Hematopoietic multipotent progenitor cell treated with erythropoietin and hydrocortisone succinate and interleukin-3 and kit ligand, for 17 days (in vitro differentiated cells): ENCODE measurements around the gene DAAM1.

Experiments
- DNase-seq: peaks from one replicate; pipeline ENCODE4 v3.0.0-alpha.2; 2015; ENCODE audit warnings: low spot score

DAAM1 gene

DNA sequence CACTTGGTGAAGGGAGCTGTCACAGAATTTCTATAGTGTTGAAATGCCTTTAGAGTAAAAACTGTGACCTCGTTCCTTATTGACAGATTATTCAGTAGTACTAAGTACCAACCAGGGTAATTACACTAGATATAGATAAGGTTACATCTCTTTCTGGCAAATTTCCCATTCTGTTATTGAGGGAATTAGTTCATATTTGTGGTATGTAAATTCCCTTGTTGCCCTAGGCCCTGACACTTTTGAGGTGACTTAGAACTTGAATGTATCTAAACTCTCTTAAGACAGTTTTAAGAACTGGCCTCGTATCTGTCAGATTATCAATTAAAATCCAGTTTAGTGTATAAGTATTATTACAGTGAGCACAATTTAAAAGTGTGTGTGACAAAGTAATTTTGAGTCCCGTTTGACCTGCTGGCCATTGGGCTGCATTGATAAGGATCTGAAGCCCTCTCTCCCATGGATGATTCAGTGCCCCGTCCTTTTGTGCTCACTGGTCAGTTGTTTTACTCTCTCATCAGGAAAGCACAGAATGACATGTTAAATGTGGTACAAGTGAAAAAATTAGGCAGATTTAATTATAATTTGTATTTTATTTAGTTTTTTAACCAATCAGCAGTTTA, 153.5 kb downstream of the DAAM1 start:
- no peak for DNase-seq

DNA sequence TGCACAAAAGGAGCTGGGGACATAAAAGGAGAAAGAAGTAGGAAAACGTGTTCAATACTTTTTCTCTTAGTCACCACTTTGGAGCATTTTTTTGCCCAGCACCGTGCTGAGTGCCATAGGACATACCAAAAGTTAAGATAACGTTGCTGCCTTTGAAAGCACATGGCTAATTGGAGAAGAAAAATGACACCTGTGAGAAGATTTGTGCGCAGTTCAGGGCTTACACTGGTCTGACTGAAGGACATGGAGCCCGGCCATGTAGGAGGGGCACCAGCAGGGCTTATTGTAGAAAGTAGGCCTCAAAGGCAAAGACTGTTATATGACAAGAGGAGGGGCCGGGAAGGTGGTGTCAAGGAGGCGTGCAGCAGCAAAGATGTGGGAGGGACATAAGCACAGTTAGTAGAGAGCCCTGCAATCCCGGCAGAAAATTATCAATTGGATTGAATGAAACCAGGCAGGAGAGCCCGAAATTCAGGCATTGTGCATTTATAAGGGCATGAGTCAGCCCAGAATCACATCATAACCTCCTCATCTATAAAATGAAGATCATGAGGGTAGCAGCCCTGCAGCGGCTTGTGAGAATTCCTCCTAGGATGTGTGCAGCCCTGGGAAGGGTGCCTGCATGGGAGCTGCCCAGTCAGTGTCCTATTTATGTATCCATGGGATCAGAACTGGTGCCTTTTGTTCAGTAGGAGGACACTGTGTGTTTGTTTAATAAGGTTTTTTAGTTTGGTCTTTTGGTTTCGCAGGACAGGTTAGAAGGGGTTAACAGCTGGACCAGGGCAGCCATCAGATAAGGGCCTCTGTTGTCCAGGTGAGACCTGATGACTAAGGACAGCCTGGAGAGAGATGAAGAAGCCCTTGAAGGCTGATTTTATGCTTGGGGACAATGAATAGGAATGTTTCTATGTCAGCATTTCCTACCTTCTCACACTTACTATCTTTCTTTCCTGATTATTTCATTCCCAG, 154.3 kb downstream of the DAAM1 start:
- DNase-seq: no peak

DNA sequence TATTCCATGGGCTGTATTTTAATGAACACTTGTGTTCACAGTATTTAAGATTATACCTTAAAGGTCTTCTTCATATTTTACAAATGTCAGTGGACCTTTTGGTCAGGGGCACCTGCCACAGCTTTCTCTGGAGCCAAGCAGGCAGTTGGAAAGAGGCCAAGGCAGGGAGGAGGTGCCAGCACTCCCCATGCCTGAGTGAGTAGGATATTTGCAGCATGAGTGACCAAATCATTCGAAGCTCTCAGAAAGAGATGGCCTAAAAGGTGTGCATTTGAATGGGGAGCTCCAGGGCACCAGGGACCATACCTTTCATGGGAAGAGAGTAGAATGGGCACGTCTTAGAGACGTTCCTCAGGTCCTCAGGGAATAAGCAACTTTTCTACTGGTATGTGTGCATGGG, 155.1 kb downstream of the DAAM1 start:
- no peak for DNase-seq

DNA sequence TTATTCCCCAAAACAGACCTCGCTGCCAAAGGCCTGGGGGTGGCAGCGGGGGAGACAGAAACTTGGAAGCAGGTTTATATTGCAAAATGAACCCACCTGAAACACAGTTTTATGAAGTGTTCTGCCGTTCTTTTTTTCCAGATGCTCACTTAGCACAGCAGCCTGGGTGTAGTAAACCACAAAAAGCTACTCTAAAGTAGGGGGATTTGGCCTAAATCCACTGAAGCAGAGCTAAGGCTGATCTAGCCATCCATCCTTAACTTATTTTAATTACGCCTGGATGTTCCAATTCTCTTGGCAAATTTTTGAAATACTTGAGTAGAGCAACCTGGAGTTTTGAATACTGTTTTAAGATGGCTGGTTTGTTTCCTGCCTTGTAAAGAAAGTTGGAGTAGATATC, 155.5 kb downstream of the DAAM1 start:
- no peak for DNase-seq

DNA sequence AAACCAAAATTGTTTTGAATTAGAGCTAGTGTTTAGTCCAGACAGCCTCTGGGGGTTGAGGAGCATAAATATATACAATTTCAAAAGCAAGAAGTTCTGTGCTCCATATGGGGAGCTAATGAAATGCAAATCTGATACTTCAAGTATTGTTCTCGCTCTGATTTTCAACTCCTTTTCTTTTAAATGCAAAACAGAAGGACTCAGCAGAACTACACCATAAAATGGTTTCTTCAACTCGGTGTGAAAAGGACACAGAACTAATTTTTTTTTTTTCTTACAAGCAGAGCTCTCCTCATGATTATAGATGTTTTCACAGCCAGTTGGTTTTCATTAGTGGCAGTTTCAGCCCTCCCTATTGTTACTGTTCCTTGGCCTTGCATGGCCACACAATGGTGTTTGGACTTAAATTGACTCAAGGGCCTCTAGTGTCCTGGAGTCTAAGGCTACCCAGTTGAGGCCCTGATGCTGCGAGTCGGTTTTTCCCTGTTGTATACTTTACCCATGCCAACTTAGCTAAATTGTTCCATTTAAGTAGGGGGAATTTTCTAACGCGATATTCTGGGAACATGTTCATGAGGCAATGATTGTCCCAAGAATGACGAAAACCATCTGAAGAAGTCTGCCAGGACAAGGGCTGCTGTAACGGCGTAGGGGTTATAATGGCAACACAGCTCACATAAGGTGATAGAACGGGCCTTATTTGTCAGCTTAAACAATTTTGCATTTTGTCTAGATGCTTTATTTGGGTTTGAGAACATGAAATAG, 156.4 kb downstream of the DAAM1 start:
- DNase-seq: no peak

DNA sequence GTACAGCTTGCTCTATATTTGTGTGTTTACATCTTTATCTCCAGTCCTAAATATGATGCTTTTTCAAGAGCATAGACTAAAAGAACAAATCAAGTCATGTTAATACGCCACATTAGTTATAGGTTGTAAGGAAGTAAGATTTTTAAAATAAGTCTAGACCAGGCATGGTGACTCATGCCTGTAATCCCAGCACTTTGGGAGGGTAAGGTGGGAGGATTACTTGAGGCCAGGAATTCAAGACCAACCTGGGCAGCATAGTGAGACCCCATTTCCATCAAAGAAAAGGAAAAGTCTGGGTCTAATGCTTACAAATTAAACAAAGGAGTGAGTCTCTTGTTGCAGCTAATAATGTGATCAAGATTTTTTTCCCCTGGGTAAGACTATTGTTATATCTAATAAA, 157.9 kb downstream of the DAAM1 start:
- no peak for DNase-seq

DNA sequence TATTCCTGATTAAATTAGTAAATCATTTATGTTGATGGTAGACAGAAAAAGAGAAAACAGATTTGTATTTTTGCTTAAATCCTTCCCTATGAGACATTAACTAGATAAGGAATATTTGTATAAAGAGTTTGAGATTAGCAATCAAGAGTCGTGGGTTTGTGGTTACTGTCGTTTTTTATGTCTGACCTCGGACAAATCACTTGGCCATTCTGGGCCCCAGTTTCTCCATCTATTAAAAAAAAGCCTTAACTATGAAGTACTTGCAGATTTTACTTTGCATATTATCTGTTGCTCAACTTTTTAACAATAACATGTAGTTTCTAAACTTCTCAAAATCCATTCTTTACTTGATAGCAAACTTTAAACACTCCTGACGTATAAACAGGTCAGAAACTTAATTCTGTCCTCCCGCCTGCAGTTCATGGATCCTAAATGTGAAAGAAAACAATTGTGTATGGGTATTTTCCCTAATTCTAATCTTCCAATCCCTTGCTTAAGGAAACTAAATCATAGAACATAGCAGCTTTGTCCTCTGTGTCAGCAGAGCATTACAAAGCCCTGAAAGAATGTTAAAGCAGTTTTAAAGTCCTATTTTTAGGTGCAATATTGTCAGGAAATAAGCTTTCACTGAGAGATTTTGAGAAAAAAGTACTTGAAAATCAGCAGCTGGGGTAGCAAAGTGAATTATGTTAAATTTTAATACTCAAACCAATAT, 158.5 kb downstream of the DAAM1 start:
- no peak for DNase-seq

DNA sequence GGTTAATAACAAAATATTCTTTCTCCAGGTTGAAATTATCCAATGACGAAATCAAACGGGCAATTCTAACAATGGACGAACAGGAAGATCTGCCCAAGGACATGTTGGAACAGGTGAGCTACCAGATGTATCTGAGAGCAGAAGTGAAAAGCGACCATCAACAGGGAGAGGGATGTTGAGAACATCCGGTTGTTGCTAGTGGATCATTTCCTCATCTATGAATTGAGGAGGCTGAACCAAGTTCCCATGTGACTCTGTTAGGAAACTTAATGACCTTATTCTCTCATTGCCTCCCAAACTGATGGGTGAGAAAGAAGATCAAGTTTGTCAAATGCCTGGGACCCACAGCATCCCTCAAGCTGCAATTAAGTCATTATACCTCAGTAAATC, 159.0 kb downstream of the DAAM1 start:
- no peak for DNase-seq

DNA sequence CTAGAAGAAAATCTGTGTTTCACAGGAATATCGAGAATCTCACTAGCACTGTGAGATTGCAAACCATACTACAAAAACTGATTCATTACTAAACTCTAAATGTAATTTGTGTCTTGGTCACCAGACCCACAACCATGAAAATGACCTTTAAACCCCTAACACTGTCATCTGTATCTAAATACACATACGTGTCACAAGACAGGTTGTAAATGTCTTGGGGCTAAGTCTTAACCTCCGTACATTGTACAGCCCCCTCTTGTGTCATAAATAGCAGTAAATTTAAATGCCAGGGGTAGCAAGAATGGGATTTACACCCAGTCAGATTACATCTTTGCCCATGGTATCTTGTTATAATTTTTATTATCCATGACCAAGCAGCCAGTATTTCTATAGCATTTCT, 159.4 kb downstream of the DAAM1 start:
- DNase-seq: no peak

DNA sequence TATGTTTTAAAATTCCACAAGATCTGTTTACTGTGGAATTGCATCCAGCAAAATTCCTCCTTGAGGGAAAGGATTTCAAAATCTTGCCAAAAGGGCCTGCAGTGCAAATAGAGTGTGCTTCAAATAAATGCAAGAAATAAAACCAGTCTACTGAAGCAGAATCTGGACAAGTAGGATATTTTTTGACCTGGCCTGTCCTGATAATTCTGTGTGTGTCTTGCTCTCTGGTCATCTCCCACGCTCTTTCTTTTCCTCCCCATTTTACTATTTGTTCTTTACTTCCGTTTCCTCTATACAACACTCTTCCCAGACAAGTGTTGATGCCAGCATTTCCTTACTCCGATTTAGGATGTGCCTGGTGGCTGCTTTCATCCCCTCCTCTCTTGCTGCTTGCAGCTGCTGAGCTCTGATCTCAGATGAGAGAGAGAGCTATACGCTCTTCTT, 160.8 kb downstream of the DAAM1 start:
- no peak for DNase-seq

DNA sequence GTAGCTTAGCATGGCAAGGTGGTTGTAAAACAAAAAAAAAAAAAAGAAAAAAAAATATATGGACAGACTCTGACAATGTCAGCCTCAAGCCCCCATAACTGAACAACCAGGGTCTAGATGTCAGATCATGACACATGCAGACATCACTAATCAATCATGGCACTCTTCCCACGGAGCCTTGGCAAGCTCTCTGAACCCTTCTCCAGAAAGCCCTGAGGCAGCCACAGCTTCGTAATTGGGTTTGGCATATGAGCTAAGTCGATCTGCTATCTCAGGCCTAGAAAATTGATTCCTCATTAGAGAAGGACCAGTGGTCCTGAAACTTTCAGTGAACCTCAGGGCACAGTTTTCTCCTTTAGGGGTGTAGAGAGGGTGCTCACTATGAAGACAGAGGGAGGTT, 164.5 kb downstream of the DAAM1 start:
- DNase-seq: no peak

DNA sequence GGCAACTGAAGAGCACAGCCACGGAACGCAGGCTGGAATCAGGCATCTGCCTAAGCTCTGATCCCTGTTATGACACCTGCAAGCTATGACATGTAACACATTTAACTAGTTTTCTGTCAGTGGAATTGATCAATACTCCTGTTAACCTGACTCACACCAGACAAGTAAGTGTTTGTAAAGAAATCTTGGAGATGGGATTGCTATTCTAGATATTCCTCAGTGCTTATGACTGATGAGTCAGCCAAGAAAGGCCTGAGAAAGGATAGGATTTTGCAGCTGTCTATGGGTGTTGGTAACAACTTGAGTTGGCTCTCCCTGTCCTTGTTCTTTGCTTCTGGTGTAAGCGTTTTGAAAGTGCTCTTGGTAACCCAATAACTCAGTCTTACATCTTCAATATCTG, 166.2 kb downstream of the DAAM1 start:
- no peak for DNase-seq

DNA sequence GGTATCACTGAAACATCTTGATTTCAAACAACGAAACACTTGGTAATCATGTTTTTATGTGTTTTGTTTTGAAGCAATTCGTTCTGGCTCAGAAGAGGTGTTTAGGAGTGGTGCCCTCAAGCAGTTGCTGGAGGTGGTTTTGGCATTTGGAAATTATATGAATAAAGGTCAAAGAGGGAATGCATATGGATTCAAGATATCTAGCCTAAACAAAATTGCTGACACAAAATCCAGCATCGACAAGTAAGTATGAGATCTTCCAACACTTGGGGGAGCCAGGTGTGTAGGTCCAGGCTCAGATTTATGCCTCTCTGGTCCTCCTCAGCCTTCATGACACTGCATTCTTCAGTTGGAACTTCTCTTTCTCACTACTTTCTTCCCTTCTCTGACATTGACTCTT, 166.6 kb downstream of the DAAM1 start:
- no peak for DNase-seq

DNA sequence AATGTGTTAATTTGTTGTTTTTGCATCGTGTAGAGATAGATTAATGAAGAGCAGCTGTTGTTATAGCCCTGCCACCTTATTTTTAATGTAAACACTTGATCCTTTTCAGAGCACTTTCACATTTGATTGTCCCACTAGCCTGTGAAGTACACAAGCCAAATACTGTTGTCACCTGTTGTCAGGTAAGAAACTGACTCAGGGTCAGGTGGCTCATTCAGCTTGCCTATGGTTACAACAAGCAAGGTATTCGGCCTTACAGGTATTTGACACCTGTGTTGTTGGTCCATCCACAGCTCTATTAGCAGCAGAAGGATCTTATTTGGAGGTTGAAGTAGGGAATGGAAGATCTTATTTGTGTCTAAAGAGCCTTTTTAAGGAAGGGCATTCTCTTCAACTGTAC, 167.8 kb downstream of the DAAM1 start:
- no peak for DNase-seq

DNA sequence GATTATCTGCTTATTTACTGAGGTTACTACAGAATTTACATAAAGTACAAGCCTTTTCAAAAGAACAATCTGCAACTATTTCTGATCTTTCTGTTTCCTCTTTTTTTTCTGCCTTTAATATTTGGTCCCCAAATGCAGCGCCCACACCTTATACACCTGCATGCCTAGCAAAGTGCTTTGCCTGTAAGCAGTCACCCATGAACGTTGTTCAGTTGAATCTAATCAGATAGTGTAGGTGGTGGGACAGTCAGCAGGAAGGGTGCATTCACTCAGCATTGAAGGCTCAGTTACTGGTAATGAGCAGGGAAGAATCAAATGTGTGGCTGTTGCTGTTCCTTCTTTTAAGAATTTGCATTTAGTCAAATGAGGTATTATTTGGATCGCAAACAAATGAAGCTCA, 168.3 kb downstream of the DAAM1 start:
- DNase-seq: no peak

DNA sequence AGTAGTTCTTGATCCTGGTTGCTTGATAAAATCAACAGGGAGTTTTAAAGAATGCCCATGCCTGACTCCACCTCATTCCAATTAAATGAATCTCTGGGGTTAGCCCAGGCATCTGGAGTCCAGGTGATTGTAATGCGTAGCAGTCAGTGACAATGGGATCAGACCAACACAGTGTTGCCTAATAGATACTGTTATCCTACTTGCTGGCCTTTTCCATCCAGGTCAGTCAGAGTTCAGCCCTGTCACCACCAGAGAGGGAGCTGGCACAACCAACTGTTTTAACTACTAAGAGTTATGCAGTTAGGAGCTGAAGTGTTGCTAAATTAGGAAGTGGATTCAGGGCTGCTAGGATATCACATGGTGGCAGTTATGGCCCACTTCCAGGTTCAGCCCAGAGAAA, 169.6 kb downstream of the DAAM1 start:
- DNase-seq: no peak

DNA sequence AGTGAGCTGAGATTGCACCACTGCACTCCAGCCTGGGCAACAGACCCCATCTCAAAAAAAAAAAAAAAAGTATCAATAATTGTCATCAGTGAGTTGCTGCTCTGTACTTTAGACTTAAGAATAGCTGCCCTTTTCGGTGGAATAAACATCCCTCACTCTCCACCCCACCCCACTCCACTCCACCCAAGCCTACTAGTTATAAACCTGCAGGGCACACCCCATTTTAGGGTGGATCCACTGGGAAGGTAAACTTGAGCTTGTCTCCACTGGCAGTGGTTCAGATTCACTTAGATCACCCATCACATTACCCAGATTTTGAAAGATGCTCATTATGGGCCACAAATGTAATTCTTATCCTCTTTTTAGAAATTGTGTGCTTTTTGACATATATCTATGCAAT, 170.3 kb downstream of the DAAM1 start:
- DNase-seq: no peak

DNA sequence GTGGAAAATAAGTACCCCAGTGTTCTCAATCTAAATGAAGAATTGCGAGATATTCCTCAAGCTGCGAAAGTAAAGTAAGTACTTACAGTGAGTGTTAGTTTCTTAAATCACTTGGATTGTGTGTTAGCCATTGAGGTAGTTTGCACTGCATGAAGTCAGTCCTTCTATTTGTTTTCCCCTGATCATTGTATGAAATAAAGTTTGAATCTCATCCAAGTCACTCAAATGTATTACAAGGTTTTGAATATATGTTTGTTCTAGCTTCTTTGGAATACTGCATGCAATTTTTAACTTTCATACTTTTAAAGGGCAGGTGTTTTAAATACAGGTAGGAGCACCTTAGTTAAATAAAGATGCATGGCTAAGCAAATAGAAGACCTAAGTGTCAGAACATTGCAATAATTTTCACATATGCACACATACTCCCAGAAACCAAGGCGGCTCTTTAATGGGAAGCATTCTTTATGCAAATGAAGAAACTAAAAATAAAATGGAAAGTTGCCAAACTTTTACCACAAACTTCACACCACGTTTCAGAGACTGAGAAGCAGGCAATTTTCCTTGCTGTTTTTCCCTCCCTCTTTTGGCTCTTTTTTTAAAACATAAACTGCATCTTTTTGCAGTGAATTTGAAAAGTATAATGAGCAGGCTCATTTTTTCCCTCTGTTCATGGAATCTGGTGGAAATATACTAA, 171.1 kb downstream of the DAAM1 start:
- DNase-seq: no peak

DNA sequence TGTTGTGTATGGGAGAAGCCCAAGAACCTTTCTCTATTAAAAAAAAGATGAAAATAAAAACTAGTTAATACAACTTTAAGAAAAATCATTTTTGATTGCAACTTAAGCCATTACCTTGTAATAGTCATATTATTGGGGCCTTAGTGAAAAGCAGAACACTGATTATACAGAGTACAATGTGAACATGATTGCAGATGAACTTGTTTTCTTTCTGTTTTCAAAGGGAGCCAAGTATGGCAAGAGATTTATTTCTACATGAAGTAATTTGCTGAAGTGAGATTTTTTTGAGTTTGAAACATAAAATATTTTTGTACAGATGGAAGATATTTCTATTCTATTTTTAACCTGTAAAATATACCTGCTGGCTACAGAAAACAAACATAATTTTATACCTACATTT, 171.8 kb downstream of the DAAM1 start:
- DNase-seq: no peak

DNA sequence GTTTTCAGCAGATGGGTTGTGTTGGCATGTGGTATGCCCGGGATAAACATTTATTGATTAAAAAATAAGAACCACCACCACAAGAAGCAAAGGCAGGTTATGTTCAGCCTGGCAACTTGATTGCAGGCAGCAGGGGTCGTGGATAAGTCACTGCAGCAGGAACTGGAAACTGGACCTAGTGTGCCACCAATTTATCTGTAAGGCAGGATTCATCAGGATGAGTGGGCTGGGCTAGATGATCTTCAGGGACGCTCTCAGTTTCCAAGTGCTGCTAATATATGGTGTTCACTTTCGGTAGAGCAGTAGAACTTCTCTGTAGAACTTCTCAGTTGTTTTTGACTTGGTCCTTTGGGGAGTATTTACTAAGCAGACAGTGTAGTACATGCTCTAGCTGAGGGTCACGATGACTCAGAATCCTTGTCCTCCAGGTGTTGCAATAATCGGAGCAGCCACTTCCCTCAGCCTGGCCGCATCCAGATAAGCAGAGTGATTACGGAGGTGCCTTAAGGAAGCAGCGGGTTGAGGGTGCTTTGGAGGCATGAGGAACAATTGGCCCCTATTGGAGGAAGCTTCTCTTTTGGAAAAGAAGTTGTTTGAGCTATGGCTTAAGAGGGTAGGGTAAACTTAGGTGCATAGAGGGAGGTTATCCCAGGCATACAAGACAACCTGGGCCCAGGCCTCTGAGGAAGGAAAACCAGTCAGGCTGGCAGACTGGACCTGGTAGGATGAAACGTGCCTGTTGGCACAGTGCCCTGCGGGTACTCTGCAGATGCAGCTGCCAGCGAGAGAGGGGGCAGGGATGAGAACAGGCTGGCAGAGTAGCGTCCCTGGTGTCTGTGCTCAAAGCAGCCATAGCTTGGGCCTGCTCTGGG, 172.7 kb downstream of the DAAM1 start:
- peak; percentile 28 for DNase-seq

DNA sequence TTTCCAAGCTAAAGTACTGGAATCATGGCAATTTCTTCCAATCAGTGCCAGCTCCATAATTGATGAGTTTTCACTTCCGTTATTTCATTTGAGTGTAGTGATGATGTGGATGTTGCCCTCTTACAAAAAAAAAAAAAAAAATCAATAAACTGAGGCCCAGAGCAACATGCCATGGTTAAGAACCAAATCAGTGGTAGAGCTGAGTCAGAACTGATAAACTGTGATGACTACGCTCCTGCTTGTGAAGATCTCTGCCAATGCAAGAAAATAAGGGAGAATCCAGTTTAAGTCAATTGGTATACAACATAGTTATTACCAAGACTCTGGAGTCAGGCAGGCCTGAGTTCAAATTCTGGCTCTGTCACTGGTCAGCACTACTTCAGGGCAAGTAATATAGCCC, 174.0 kb downstream of the DAAM1 start:
- no peak for DNase-seq
